Liver (tissue), 9 donors: ENCODE results near the gene BCLAF1. TPM values are rescaled to one million over a fixed set of nuclear protein-coding genes. Genes with fewer than 3 reads are reported as not detected.

Experiments
- DNase-seq: peaks from one replicate; pipeline ENCODE4 v3.0.0-alpha.2; 2017; ENCODE audit warnings: low spot score
- H3K27ac ChIP-seq, 2 donors: one replicate each; pipeline ENCODE4 v1.7.0; 2013; ENCODE audit warnings: inconsistent platforms in 2 of 2, low read length in 2 of 2, control low read depth in 1 of 2, low read depth in 1 of 2, mild to moderate bottlenecking in 1 of 2
- H3K27me3 ChIP-seq, 4 donors: one replicate each; pipeline versions ENCODE4 v1.6.1 to v1.7.0; 2013; ENCODE audit warnings: low read length in 3 of 4, inconsistent platforms in 1 of 4, mild to moderate bottlenecking in 1 of 4, moderate library complexity in 1 of 4; ENCODE audit not compliant: control insufficient read depth in 4 of 4, insufficient read depth in 4 of 4
- H3K36me3 ChIP-seq, 4 donors: one replicate each; pipeline versions ENCODE4 v1.6.1 to v1.7.0; 2013; ENCODE audit warnings: low read length in 3 of 4, mild to moderate bottlenecking in 3 of 4, low read depth in 1 of 4, moderate library complexity in 1 of 4; ENCODE audit not compliant: control insufficient read depth in 4 of 4, insufficient read depth in 3 of 4
- H3K4me1 ChIP-seq, 4 donors: one replicate each; pipeline versions ENCODE4 v1.6.1 to v1.7.0; 2013; ENCODE audit warnings: low read length in 3 of 4, mild to moderate bottlenecking in 3 of 4, moderate library complexity in 1 of 4; ENCODE audit not compliant: control insufficient read depth in 4 of 4, insufficient read depth in 4 of 4
- H3K4me3 ChIP-seq, 3 donors: one replicate each; pipeline versions ENCODE4 v1.6.1 to v1.7.0; 2013; ENCODE audit warnings: low read length in 3 of 3, control low read depth in 1 of 3, low read depth in 1 of 3, mild to moderate bottlenecking in 1 of 3
- H3K9ac ChIP-seq, 2 donors: one replicate each; pipeline ENCODE4 v1.7.0; 2013; ENCODE audit warnings: low read length in 2 of 2, mild to moderate bottlenecking in 2 of 2, moderate library complexity in 2 of 2, control low read depth in 1 of 2, low read depth in 1 of 2
- H3K9me3 ChIP-seq, 4 donors: one replicate each; pipeline versions ENCODE4 v1.6.1 to v1.7.0; 2013; ENCODE audit warnings: low read length in 3 of 4; ENCODE audit not compliant: control insufficient read depth in 4 of 4
- ATF3 ChIP-seq: IDR thresholded peaks from 2 replicates; pipeline ENCODE4 v1.6.1; 2016; ENCODE audit warnings: antibody characterized with exemption
- CTCF ChIP-seq: fragments of 150-350 bp; IDR thresholded peaks from 2 replicates; pipeline ENCODE4 v1.5.1; 2017; ENCODE audit warnings: improper control_type of control experiment, low read depth, low read length; ENCODE audit not compliant: missing input control
- EGR1 ChIP-seq, 2 donors: IDR thresholded peaks; 2 replicates each; pipeline ENCODE4 v1.6.1; 2016 to 2018; ENCODE audit warnings: antibody characterized with exemption in 2 of 2, low read depth in 2 of 2
- FOXA2 ChIP-seq: IDR thresholded peaks from 2 replicates; pipeline ENCODE4 v1.6.1; 2016; ENCODE audit warnings: antibody characterized with exemption
- GABPA ChIP-seq, 2 donors: IDR thresholded peaks in 1 of 2; conservative IDR thresholded peaks in 1 of 2; 2 replicates each; pipeline ENCODE4 v1.6.1; 2016; ENCODE audit warnings: antibody characterized with exemption in 2 of 2, mild to moderate bottlenecking in 1 of 2, moderate library complexity in 1 of 2
- HNF4A ChIP-seq, 2 donors: conservative IDR thresholded peaks; 2 replicates each; pipeline ENCODE4 v1.6.1; 2016; ENCODE audit warnings: antibody characterized with exemption in 2 of 2, mild to moderate bottlenecking in 2 of 2
- JUND ChIP-seq, 2 donors: IDR thresholded peaks; 2 replicates each; pipeline ENCODE4 v1.6.1; 2016; ENCODE audit warnings: antibody characterized with exemption in 2 of 2
- MAX ChIP-seq: IDR thresholded peaks from 2 replicates; pipeline ENCODE4 v1.6.1; 2016; ENCODE audit warnings: antibody characterized with exemption
- RAD21 ChIP-seq, 2 donors: IDR thresholded peaks; 2 replicates each; pipeline ENCODE4 v1.6.1; 2016; ENCODE audit warnings: antibody characterized with exemption in 2 of 2, mild to moderate bottlenecking in 2 of 2
- REST ChIP-seq: IDR thresholded peaks from 2 replicates; pipeline ENCODE4 v1.6.1; 2016; ENCODE audit warnings: antibody characterized with exemption, mild to moderate bottlenecking
- SP1 ChIP-seq: IDR thresholded peaks from 2 replicates; pipeline ENCODE4 v1.6.1; 2018; ENCODE audit warnings: antibody characterized with exemption, mild to moderate bottlenecking
- TAF1 ChIP-seq: conservative IDR thresholded peaks from 2 replicates; pipeline ENCODE4 v1.6.1; 2016; ENCODE audit warnings: antibody characterized with exemption, mild to moderate bottlenecking
- YY1 ChIP-seq: IDR thresholded peaks from 2 replicates; pipeline ENCODE4 v1.6.1; 2016; ENCODE audit warnings: antibody characterized with exemption, mild to moderate bottlenecking
- ZBTB33 ChIP-seq: IDR thresholded peaks from 2 replicates; pipeline ENCODE4 v1.6.1; 2016; ENCODE audit warnings: antibody characterized with exemption
- WGBS: extraction: QIAGEN DNeasy Blood & Tissue Kit; methylation state at CpG from one replicate; pipeline ENCODE4 v1.1.7; 2013; 5-methylcytosine and 5-hydroxymethylcytosine counted together
- polyA plus RNA-seq, 2 donors: library from polyadenylated mRNA; stranded (reverse) in 1 of 2; unstranded in 1 of 2; fragments of 200-250 nt in 1 of 2; fragments of >200 nt in 1 of 2; fragmentation: Nextera tagmentation in 1 of 2; extraction: Ambion mirVana in 1 of 2; gene quantifications; one replicate each; pipeline versions ENCODE4 v1.2.1 to v1.2.3, GENCODE V29; 2013 to 2015
- total RNA-seq, 2 donors: library from RNA; depleted of rRNA; stranded (reverse); fragments of >200 nt; gene quantifications; one replicate each; pipeline ENCODE4 v1.2.3, GENCODE V29; 2014
- donor health status: healthy.
- donor health status: healthy.
- donor health status: healthy.
- donor health status: healthy.
- donor health status: healthy.

BCLAF1 gene
- total RNA-seq (10 to 100 TPM; 52.9 to 60.5 TPM), polyA plus RNA-seq (10 to 100 TPM; 11.7 to 23.1 TPM)

- under 1% methylated on average over 60 of the region's 60 CpGs for WGBS
- no peaks in the 10 kb centered on the region for H3K27me3 ChIP-seq
- peak; percentile 100 for DNase-seq
- peak within 1 kb of the TSS; percentile 98 to 99 for H3K9ac ChIP-seq
- H3K27ac ChIP-seq: peak within 1 kb of the TSS; percentile 100
- H3K9me3 ChIP-seq: no peaks in the 10 kb centered on the region
- TF ChIP-seq HNF4A (conservative IDR thresholded peaks at IDR 0.05): peak; percentile 11 to 19
- TF ChIP-seq RAD21 (IDR thresholded peaks at IDR 0.05): no peak
- TF ChIP-seq EGR1 (IDR thresholded peaks at IDR 0.05; ENCODE audit: low read depth in 2 of 2): peak; percentile 49 to 51
- peak; percentile 78 to 93 for TF ChIP-seq GABPA (IDR thresholded peaks at IDR 0.05 in 1 of 2, conservative IDR thresholded peaks at IDR 0.05 in 1 of 2)
- peak; percentile 100 for TF ChIP-seq ZBTB33
- peak; percentile 93 for TF ChIP-seq TAF1
- TF ChIP-seq FOXA2: no peak
- TF ChIP-seq MAX: peak; percentile 40
- TF ChIP-seq YY1: peak; percentile 97
- no peak for TF ChIP-seq JUND (IDR thresholded peaks at IDR 0.05)
- TF ChIP-seq ATF3: peak; percentile 50
- TF ChIP-seq SP1: peak; percentile 84
- TF ChIP-seq REST: peak; percentile 90
- H3K4me1 ChIP-seq: peaks cover 10 to 31% (median 16%) of the 10 kb centered on the region in 4 donors
- H3K4me3 ChIP-seq: peak within 1 kb of the TSS; percentile 74 to 98 (median 97)
- H3K36me3 ChIP-seq: no peaks in the 10 kb centered on the region
Observed at GRCh38 chr6:136289579-136290409, at the start of gene BCLAF1. TSS of gene BCLAF1 (minus strand) at chr6:136289846. CDS start at chr6:136279866, 9,980 bp downstream.

GRCh38 chr6:136338486-136338885, 48.8 kb upstream of the BCLAF1 start:
- peaks cover 0 to 3% (median under 1%) of the 10 kb centered on the region in 4 donors for H3K36me3 ChIP-seq
- no peaks in the 10 kb centered on the region for H3K4me1 ChIP-seq
- TF ChIP-seq TAF1 (no peak), CTCF (no peak)
- WGBS: 84% methylated on average over 4 of the region's 4 CpGs
- H3K9me3 ChIP-seq: no peaks in the 10 kb centered on the region
- H3K4me3 ChIP-seq: no peak overlapping the region
- H3K9ac ChIP-seq: no peak overlapping the region
- H3K27me3 ChIP-seq: no peaks in the 10 kb centered on the region
- DNase-seq: no peak
- H3K27ac ChIP-seq: no peak overlapping the region
